PC-9 (cell line): ENCODE measurements around the gene PIN1. TPM values are rescaled to one million over a fixed set of nuclear protein-coding genes. Genes with fewer than 3 reads are reported as not detected.
"Not testable (repeated sequence)": the region's sequence is repeated elsewhere in the genome, so short reads cannot be mapped to it uniquely, and the experiment has no call there.

Source experiments
- BruUV-seq: library from RNA; stranded (reverse); fragments of 400-500 nt; replicated peaks from 2 replicates; lab custom pipeline; 2021; lab: Mats Ljungman, UMichigan
- CTCF ChIA-PET: fragments of 300-600 bp; sonication (Branson Sonifier 250); formaldehyde crosslinking; loops from one replicate; lab custom pipeline; 2022; ENCODE audit warnings: antibody characterized with exemption; lab: Charles Lee
- POLR2A ChIA-PET: fragments of 300-600 bp; sonication (Branson Sonifier 250); formaldehyde crosslinking; loops from one replicate; lab custom pipeline; 2022; ENCODE audit warnings: antibody characterized with exemption; ENCODE audit not compliant: unreplicated experiment; lab: Charles Lee
- DNase-seq, 2 experiments: peaks; one replicate each; pipeline versions ENCODE4 v3.0.0 to v3.0.0-alpha.2; 2015 to 2022; ENCODE audit warnings: mixed read lengths in 1 of 2
- H2AFZ ChIP-seq: fragments of 200-600 bp; sonication (generic); 2 replicates; pipeline ENCODE4 v1.8.1; 2017; ENCODE audit warnings: antibody characterized with exemption
- H3F3A ChIP-seq: fragments of 200-600 bp; sonication (generic); 2 replicates; pipeline ENCODE4 v1.8.1; 2017; ENCODE audit warnings: antibody characterized with exemption, mild to moderate bottlenecking, low read depth; ENCODE audit not compliant: insufficient read depth
- H3K27ac ChIP-seq: fragments of 200-600 bp; sonication (generic); 2 replicates; pipeline ENCODE4 v1.6.1; 2016; ENCODE audit warnings: mixed run types
- H3K27me3 ChIP-seq: fragments of 200-600 bp; sonication (generic); 2 replicates; pipeline ENCODE4 v1.6.1; 2016; ENCODE audit warnings: low read depth, mixed run types; ENCODE audit not compliant: insufficient read depth
- H3K36me3 ChIP-seq: fragments of 200-600 bp; sonication (generic); 2 replicates; pipeline ENCODE4 v1.6.1; 2016; ENCODE audit warnings: low read depth, mixed run types
- H3K4me1 ChIP-seq: fragments of 200-600 bp; sonication (generic); replicated peaks from 2 replicates; pipeline ENCODE4 v1.6.1; 2016; ENCODE audit warnings: mixed run types; ENCODE audit not compliant: insufficient read depth
- H3K4me2 ChIP-seq: fragments of 200-600 bp; sonication (generic); 2 replicates; pipeline ENCODE4 v1.6.1; 2017; ENCODE audit warnings: mixed run types
- H3K4me3 ChIP-seq: fragments of 200-600 bp; sonication (generic); 2 replicates; pipeline ENCODE4 v1.6.1; 2016; ENCODE audit warnings: mixed run types
- H3K79me2 ChIP-seq: fragments of 200-600 bp; sonication (generic); 2 replicates; pipeline ENCODE4 v1.6.1; 2017; ENCODE audit warnings: low read depth, mixed run types
- H3K9me2 ChIP-seq: fragments of 200-600 bp; sonication (generic); 2 replicates; pipeline ENCODE4 v1.8.1; 2017; ENCODE audit warnings: mild to moderate bottlenecking; ENCODE audit not compliant: insufficient read depth
- H3K9me3 ChIP-seq: fragments of 200-600 bp; sonication (generic); 2 replicates; pipeline ENCODE4 v1.8.1; 2016; ENCODE audit warnings: low read depth; ENCODE audit not compliant: insufficient read depth
- H4K20me1 ChIP-seq: fragments of 200-600 bp; sonication (generic); 2 replicates; pipeline ENCODE4 v1.8.1; 2017; ENCODE audit not compliant: insufficient read depth
- EZH2 ChIP-seq: fragments of 200-600 bp; sonication (generic); IDR thresholded peaks from 2 replicates; pipeline ENCODE4 v1.8.0; 2017; ENCODE audit warnings: antibody characterized with exemption, low read depth
- intact Hi-C: fragments of 100-400 bp; cut with micrococcal nuclease; formaldehyde crosslinking; loops from one replicate; pipeline ENCODE4 v1.10.0; 2022; ENCODE audit not compliant: unreplicated experiment
- total RNA-seq: library from RNA; stranded (reverse); gene quantifications from 2 replicates; pipeline ENCODE4 v1.2.3, GENCODE V29; 2021
- TF ChIP-seq, protein P1 (sequence below): fragments of 200-600 bp; sonication (generic); conservative IDR thresholded peaks from 2 replicates; pipeline ENCODE4 v1.6.1; 2017; ENCODE audit warnings: mixed run types, antibody characterized with exemption, mild to moderate bottlenecking, moderate library complexity

PIN1 gene
- total RNA-seq, 1 experiment from 2014 or later: 74.1 TPM

DNA sequence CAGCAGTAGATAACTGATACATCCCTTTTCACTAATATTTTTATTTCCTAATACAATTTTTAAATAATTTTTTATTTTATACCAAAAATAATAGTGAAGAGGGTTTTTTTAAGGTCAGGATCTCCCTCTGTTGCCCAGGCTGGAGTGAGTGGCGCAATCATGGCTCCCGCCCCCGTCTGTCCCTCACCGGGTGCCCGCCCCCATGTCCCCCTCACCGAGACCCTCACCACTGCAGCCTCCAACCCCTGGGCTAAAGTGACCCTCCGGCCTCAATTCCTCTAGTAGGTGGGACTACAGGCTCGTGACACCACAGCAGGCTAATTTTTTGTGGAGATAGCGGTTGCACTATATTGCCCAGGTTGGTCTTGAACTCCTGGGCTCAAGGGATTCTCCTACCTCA, 48.8 kb upstream of the PIN1 start:
- Histone ChIP-seq H3K4me1 (peaks cover 25% of the 10 kb centered on the region), H4K20me1 (no peaks in the 10 kb centered on the region), H3K9me2 (no peaks in the 10 kb centered on the region), H3K27ac (no peak overlapping the region), H3K4me3 (peak overlapping the region; percentile 62; the same call in 1 of the 2 replicates), H3K4me2 (peak overlapping the region; percentile 64), H3K36me3 (no peaks in the 10 kb centered on the region), H3F3A (peaks cover 14% of the 10 kb centered on the region; the same call in 1 of the 2 replicates), H3K9me3 (no peaks in the 10 kb centered on the region), H2AFZ (peak overlapping the region; percentile 74), H3K27me3 (no peaks in the 10 kb centered on the region), H3K79me2 (no peaks in the 10 kb centered on the region)
- BruUV-seq: no TSS peak
- ChIA-PET POLR2A (no interaction called here), CTCF (no interaction called here)
- TF ChIP-seq, protein P1, sequence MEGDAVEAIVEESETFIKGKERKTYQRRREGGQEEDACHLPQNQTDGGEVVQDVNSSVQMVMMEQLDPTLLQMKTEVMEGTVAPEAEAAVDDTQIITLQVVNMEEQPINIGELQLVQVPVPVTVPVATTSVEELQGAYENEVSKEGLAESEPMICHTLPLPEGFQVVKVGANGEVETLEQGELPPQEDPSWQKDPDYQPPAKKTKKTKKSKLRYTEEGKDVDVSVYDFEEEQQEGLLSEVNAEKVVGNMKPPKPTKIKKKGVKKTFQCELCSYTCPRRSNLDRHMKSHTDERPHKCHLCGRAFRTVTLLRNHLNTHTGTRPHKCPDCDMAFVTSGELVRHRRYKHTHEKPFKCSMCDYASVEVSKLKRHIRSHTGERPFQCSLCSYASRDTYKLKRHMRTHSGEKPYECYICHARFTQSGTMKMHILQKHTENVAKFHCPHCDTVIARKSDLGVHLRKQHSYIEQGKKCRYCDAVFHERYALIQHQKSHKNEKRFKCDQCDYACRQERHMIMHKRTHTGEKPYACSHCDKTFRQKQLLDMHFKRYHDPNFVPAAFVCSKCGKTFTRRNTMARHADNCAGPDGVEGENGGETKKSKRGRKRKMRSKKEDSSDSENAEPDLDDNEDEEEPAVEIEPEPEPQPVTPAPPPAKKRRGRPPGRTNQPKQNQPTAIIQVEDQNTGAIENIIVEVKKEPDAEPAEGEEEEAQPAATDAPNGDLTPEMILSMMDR: no peak
- TF ChIP-seq EZH2: no peak
- DNase-seq: no peak
- intact Hi-C loops: no loop called here

DNA sequence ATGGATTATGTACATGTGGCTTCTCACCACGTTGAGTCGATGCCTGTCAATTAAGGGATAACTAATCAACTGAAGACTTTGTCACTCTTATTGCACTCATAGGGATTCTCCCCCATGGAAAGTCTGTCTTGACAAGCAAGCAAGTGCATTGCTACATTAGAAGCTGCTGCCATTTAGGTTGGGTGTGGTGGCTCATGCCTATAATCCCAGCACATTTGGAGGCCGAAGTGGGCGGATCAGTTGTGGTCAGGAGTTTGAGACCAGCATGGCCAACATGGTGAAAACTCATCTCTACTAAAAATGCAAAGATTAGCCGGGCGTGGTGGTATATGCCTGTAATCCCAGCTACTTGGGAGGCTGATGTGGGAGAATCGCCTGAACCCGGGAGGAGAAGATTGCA, 48.3 kb upstream of the PIN1 start:
- DNase-seq: no peak
- H3K9me2 ChIP-seq: no peaks in the 10 kb centered on the region
- H3K79me2 ChIP-seq: no peaks in the 10 kb centered on the region
- CTCF ChIA-PET: no interaction called here
- peaks cover 26% of the 10 kb centered on the region for H3K4me1 ChIP-seq
- peak overlapping the region; percentile 62; the same call in 1 of the 2 replicates for H3K4me3 ChIP-seq
- no peaks in the 10 kb centered on the region for H3K36me3 ChIP-seq
- H2AFZ ChIP-seq: peak overlapping the region; percentile 74
- TF ChIP-seq EZH2: no peak
- TF ChIP-seq, protein P1: no peak
- peaks cover 14% of the 10 kb centered on the region; the same call in 1 of the 2 replicates for H3F3A ChIP-seq
- no peaks in the 10 kb centered on the region for H3K9me3 ChIP-seq
- no peaks in the 10 kb centered on the region for H3K27me3 ChIP-seq
- no peaks in the 10 kb centered on the region for H4K20me1 ChIP-seq
- H3K4me2 ChIP-seq: peak overlapping the region; percentile 64
- POLR2A ChIA-PET: no interaction called here
- BruUV-seq: no TSS peak
- intact Hi-C loops: no loop called here
- H3K27ac ChIP-seq: no peak overlapping the region

DNA sequence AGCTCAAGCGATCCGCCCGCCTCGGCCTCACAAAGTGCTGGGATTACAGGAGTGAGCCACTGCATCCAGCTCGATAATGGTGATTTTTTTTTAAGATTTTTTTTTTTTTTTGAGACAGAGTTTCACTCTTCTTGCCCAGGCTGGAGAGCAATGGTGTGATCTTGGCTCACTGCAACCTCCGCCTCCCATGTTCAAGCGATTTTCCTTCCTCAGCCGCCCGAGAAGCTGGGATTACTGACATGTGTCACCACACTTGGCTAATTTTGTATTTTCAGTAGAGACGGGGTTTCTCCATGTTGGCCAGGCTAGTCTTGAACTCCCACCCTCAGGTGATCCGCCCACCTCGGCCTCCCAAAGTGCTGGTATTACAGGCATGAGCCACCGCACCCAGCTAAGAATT, 46.5 kb upstream of the PIN1 start:
- H3K4me2 ChIP-seq, H2AFZ ChIP-seq, BruUV-seq, H4K20me1 ChIP-seq, intact Hi-C loops, H3K27me3 ChIP-seq, H3K36me3 ChIP-seq, H3K9me3 ChIP-seq, POLR2A ChIA-PET, DNase-seq, H3K4me3 ChIP-seq, H3K79me2 ChIP-seq, H3K9me2 ChIP-seq, H3K27ac ChIP-seq: not testable (repeated sequence)
- CTCF ChIA-PET: interaction anchor here (0.6 kb wide), 1 partner anchor 152 kb away, joined by 3 read pairs; no protein-coding TSS in a partner anchor
- Histone ChIP-seq H3F3A (peaks cover 23% of the 10 kb centered on the region; the same call in 1 of the 2 replicates), H3K4me1 (peaks cover 26% of the 10 kb centered on the region)

DNA sequence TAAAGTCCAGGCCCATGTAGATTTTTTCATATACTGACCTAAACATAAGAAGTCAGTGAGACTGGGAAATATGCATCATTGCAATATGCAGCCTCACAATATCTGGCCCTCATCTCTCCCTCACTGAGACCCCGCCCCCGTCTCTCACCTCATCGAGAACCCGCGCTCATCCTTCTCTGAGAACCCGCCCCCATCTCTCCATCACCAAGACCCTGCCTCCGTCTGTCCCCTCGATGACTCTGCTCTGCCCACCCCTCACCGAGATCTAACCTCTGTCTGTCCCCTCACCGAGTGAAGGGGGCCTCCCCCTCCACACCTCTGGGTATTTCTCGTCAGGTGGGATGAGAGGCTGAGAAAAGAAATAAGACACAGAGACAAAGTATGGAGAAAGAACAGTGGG, 46.1 kb upstream of the PIN1 start:
- no peaks in the 10 kb centered on the region for H3K9me2 ChIP-seq
- H3K4me2 ChIP-seq: no peak overlapping the region
- no peaks in the 10 kb centered on the region for H4K20me1 ChIP-seq
- no peaks in the 10 kb centered on the region for H3K36me3 ChIP-seq
- H3K27me3 ChIP-seq: no peaks in the 10 kb centered on the region
- H3K4me1 ChIP-seq: peaks cover 26% of the 10 kb centered on the region
- no peaks in the 10 kb centered on the region for H3K9me3 ChIP-seq
- BruUV-seq: no TSS peak
- CTCF ChIA-PET: no interaction called here
- H3F3A ChIP-seq: peaks cover 27% of the 10 kb centered on the region; the same call in 1 of the 2 replicates
- POLR2A ChIA-PET: no interaction called here
- no peak overlapping the region for H3K27ac ChIP-seq
- no peak for TF ChIP-seq EZH2
- TF ChIP-seq, protein P1: no peak
- no peak overlapping the region for H2AFZ ChIP-seq
- DNase-seq: no peak
- intact Hi-C loops: no loop called here
- H3K79me2 ChIP-seq: no peaks in the 10 kb centered on the region
- no peak overlapping the region for H3K4me3 ChIP-seq

DNA sequence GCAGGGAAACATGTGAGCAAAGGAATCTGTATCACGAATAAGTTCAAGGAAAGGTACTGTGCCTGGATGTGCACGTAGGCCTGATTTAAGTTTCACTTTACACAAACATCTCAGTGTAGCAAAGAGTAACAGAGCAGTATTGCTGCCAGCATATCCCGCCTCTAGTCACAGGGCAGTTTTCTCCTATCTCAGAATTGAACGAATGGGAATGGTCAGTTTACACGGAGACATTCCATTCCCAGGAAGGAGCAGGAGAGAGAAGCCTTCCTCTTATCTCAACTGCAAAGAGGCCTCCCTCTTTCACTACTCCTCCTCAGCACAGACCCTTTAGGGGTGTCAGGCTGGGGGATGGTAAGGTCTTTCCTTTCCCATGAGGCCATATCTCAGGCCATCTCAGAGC, 45.5 kb upstream of the PIN1 start:
- H3K4me1 ChIP-seq: peaks cover 21% of the 10 kb centered on the region
- H3K4me2 ChIP-seq, H3K79me2 ChIP-seq, H3K9me2 ChIP-seq, H3K27ac ChIP-seq, H3K4me3 ChIP-seq, POLR2A ChIA-PET, H2AFZ ChIP-seq, intact Hi-C loops, H3K27me3 ChIP-seq, DNase-seq, BruUV-seq, H3K9me3 ChIP-seq, H3K36me3 ChIP-seq, H4K20me1 ChIP-seq: not testable (repeated sequence)
- CTCF ChIA-PET: interaction anchor here (0.6 kb wide), 1 partner anchor 13 kb away, joined by 6 read pairs; no protein-coding TSS in a partner anchor
- H3F3A ChIP-seq: peaks cover 30% of the 10 kb centered on the region; the same call in 1 of the 2 replicates
